HepG2 (cell line): ENCODE measurements around the gene PAK1. TPM values are rescaled to one million over a fixed set of nuclear protein-coding genes. Genes with fewer than 3 reads are reported as not detected.

ENCODE experiments used
- ATAC-seq: fragments of 200-7000 bp; cut with Tn5 transposase; 3 replicates; pipeline ENCODE4 v1.9.1; 2020; ENCODE audit warnings: mild to moderate bottlenecking, moderate library complexity
- BruUV-seq: library from RNA; stranded (reverse); fragments of 400-500 nt; replicated peaks from 2 replicates; lab custom pipeline; 2021; lab: Mats Ljungman, UMichigan
- CTCF ChIA-PET: fragments of 300-600 bp; formaldehyde crosslinking; extraction: SDS; loops from one replicate; lab custom pipeline; 2021; ENCODE audit warnings: low total read pairs, inconsistent platforms, low intra/inter-chr PET ratio; lab: Yijun Ruan, JAX
- POLR2A ChIA-PET: fragments of 350-600 bp; sonication (Branson Sonifier 250); formaldehyde crosslinking; loops from one replicate; lab custom pipeline; 2020; ENCODE audit warnings: antibody characterized with exemption, inconsistent platforms; lab: Yijun Ruan, JAX
- DNase-seq: peaks from one replicate; pipeline ENCODE4 v3.0.0-alpha.2; 2015; ENCODE audit warnings: low spot score
- FAIRE-seq: peaks from 3 replicates; lab custom pipeline; 2011; peaks lifted over from hg19 to GRCh38; lab: Jason Lieb, UNC
- H2AFZ ChIP-seq: one replicate; pipeline ENCODE4 v1.6.1; 2011; ENCODE audit warnings: low read length, inconsistent platforms
- H3K27ac ChIP-seq: fragments of 300-600 bp; 3 replicates; pipeline ENCODE4 v1.8.0; 2011; ENCODE audit warnings: mixed run types, mild to moderate bottlenecking, mixed read lengths, low read length, inconsistent platforms; ENCODE audit not compliant: insufficient read depth; ENCODE audit errors: extremely low read length
- H3K27me3 ChIP-seq, 2 experiments: fragments of 200-600 bp in 1 of 2; 2 replicates in 1 of 2; 3 replicates in 1 of 2; pipeline versions ENCODE4 v1.6.0 to v1.8.0; 2011; ENCODE audit warnings: low read length in 2 of 2, mild to moderate bottlenecking in 2 of 2, moderate library complexity in 2 of 2, inconsistent platforms in 1 of 2; ENCODE audit not compliant: insufficient read depth in 2 of 2, control insufficient read depth in 1 of 2
- H3K36me3 ChIP-seq, 2 experiments: fragments of 200-600 bp in 1 of 2; replicated peaks in 1 of 2; 2 replicates in 1 of 2; 3 replicates in 1 of 2; pipeline versions ENCODE4 v1.5.1 to v1.8.0; 2011; ENCODE audit warnings: low read length in 2 of 2, inconsistent platforms in 1 of 2; ENCODE audit not compliant: insufficient read depth in 2 of 2, control insufficient read depth in 1 of 2
- H3K4me1 ChIP-seq: 2 replicates; pipeline ENCODE4 v1.5.1; 2012; ENCODE audit warnings: low read length, inconsistent platforms; ENCODE audit not compliant: insufficient read depth
- H3K4me2 ChIP-seq: 2 replicates; pipeline ENCODE4 v1.6.0; 2011; ENCODE audit warnings: low read depth, low read length, inconsistent platforms
- H3K4me3 ChIP-seq, 3 experiments: fragments of 200-600 bp in 1 of 3; sonication (generic), shearing (Covaris generic) in 1 of 3; replicated peaks in 1 of 3; 2 replicates each; pipeline ENCODE4 v1.5.1; 2011 to 2016; ENCODE audit warnings: low read length in 3 of 3, inconsistent platforms in 2 of 3, low read depth in 2 of 3, mild to moderate bottlenecking in 2 of 3, control low read depth in 1 of 3, mixed read lengths in 1 of 3; ENCODE audit not compliant: insufficient read depth in 1 of 3
- H3K79me2 ChIP-seq: one replicate; pipeline ENCODE4 v1.6.1; 2011; ENCODE audit warnings: low read length, inconsistent platforms; ENCODE audit not compliant: insufficient read depth
- H3K9ac ChIP-seq: 2 replicates; pipeline ENCODE4 v1.6.0; 2011; ENCODE audit warnings: mild to moderate bottlenecking, low read depth, low read length, inconsistent platforms; ENCODE audit not compliant: insufficient read depth
- H3K9me3 ChIP-seq: 2 replicates; pipeline ENCODE4 v1.5.1; 2012; ENCODE audit warnings: mild to moderate bottlenecking, low read length
- H4K20me1 ChIP-seq: 2 replicates; pipeline ENCODE4 v1.6.0; 2011; ENCODE audit warnings: inconsistent platforms, mild to moderate bottlenecking, low read length, moderate library complexity; ENCODE audit not compliant: insufficient read depth
- CENPBD1 ChIP-seq: sonication (generic); formaldehyde crosslinking; IDR thresholded peaks from 2 replicates; pipeline ENCODE4 v1.8.0; 2022; ENCODE audit warnings: missing genetic modification reagents, low read depth, mild to moderate bottlenecking, borderline replicate concordance
- KMT2B ChIP-seq: IDR thresholded peaks from 2 replicates; pipeline ENCODE4 v1.6.1; 2016; ENCODE audit warnings: missing genetic modification reagents, missing compliant biosample characterization
- NCOA1 ChIP-seq: sonication (generic); formaldehyde crosslinking; IDR thresholded peaks from 2 replicates; pipeline ENCODE4 v1.9.0; 2021; ENCODE audit warnings: missing genetic modification reagents
- SOX5 ChIP-seq: IDR thresholded peaks from 2 replicates; pipeline ENCODE4 v1.6.1; 2016; ENCODE audit warnings: borderline replicate concordance
- ZFP1 ChIP-seq: IDR thresholded peaks from 2 replicates; pipeline ENCODE4 v1.6.1; 2016
- ZHX1 ChIP-seq: sonication (generic); formaldehyde crosslinking; IDR thresholded peaks from 2 replicates; pipeline ENCODE4 v1.8.1; 2022; ENCODE audit warnings: low read depth, mild to moderate bottlenecking, missing genetic modification reagents
- ZNF589 ChIP-seq: sonication (generic); formaldehyde crosslinking; conservative IDR thresholded peaks from 2 replicates; pipeline ENCODE4 v1.8.0; 2022; ENCODE audit warnings: mild to moderate bottlenecking, moderate library complexity, missing genetic modification reagents
- ZNF878 ChIP-seq: sonication (generic); formaldehyde crosslinking; IDR thresholded peaks from 2 replicates; pipeline ENCODE4 v1.8.1; 2023; ENCODE audit warnings: mild to moderate bottlenecking, missing genetic modification reagents, moderate library complexity
- WGBS: methylation state at CpG from one replicate; pipeline ENCODE4 v1.1.6; 2017; ENCODE audit warnings: low lambda C conversion rate; 5-methylcytosine and 5-hydroxymethylcytosine counted together
- in situ Hi-C: cut with HindIII; loops from 2 replicates; pipeline ENCODE4 v1.10.0; 2017; ENCODE audit warnings: low pct_unique_long_range_greater_than_20kb; ENCODE audit not compliant: extremely low pct_ligation_motif_present
- intact Hi-C: fragments of 100-400 bp; cut with micrococcal nuclease; formaldehyde crosslinking; loops from one replicate; pipeline ENCODE4 v1.10.0; 2022; ENCODE audit not compliant: unreplicated experiment
- polyA plus RNA-seq, 8 experiments: library from polyadenylated mRNA; depleted of rRNA in 3 of 8; stranded (reverse) in 7 of 8; unstranded in 1 of 8; fragments of >200 nt; fragmentation: Illumina TruSeq in 4 of 8; extraction: Trizol in 4 of 8; gene quantifications; 2 replicates each; pipeline versions ENCODE4 v1.2.1 to v1.2.3, GENCODE V29; 2011 to 2016; ENCODE audit warnings: low read depth in 4 of 8, missing spikeins in 1 of 8, mixed read lengths in 1 of 8; ENCODE audit not compliant: insufficient read depth in 1 of 8
- total RNA-seq, 5 experiments: library from RNA; depleted of rRNA; stranded (reverse); fragments of >200 nt; fragmentation: Illumina TruSeq; extraction: Trizol; gene quantifications; 2 replicates each; pipeline ENCODE4 v1.2.3, GENCODE V29; 2016; ENCODE audit warnings: low read depth in 1 of 5

PAK1 gene
- total and polyA plus RNA-seq, 2 of the 13 experiments (the other 11 are each of a cell fraction or from before 2014, with no cell fraction given), result 1.5 to 4.3 TPM

- Histone ChIP-seq H3K9me3 (no peaks in the 10 kb centered on the region), H3K27ac (no peak overlapping the region), H3K36me3 (no peaks in the 10 kb centered on the region), H2AFZ (no peak overlapping the region), H4K20me1 (no peaks in the 10 kb centered on the region), H3K79me2 (no peaks in the 10 kb centered on the region), H3K27me3 (no peaks in the 10 kb centered on the region), H3K4me3 (no peak overlapping the region), H3K4me1 (no peaks in the 10 kb centered on the region), H3K9ac (no peak overlapping the region)
- no TSS peak for BruUV-seq
- ATAC-seq (peak; percentile 82; the same call in 1 of the 3 replicates), DNase-seq (no peak), FAIRE-seq (no peak)
- ChIA-PET POLR2A (no interaction called here), CTCF (no interaction called here)
- in situ Hi-C loops, result no loop called here
- WGBS, result 72% methylated on average over 4 of the region's 4 CpGs
- intact Hi-C loops, result loop anchor here (5.0 to 10.0 kb wide), 2 partner anchors 184 to 1348 kb away; no protein-coding TSS in a partner anchor
- TF ChIP-seq ZFP1 (CRISPR knock-in tag), result no peak
- TF ChIP-seq KMT2B, result no peak
- no peak for TF ChIP-seq SOX5
- no peak for TF ChIP-seq ZNF589 (CRISPR knock-in tag)
- no peak for TF ChIP-seq ZNF878 (CRISPR knock-in tag)
- no peak for TF ChIP-seq NCOA1 (CRISPR knock-in tag)
- TF ChIP-seq, all 625 proteins: peak for 0
- no peak overlapping the region for H3K4me2 ChIP-seq
Measured at GRCh38 chr11:77379253-77379652, 94.6 kb downstream of the PAK1 start.

- ChIA-PET CTCF (no interaction called here), POLR2A (no interaction called here)
- no TSS peak for BruUV-seq
- FAIRE-seq (no peak), ATAC-seq (no peak), DNase-seq (no peak)
- no peaks in the 10 kb centered on the region for H3K79me2 ChIP-seq
- no peak overlapping the region for H2AFZ ChIP-seq
- intact Hi-C loops, result loop anchor here (5.0 to 10.0 kb wide), 2 partner anchors 183 to 1350 kb away; no protein-coding TSS in a partner anchor
- no peaks in the 10 kb centered on the region for H3K4me1 ChIP-seq
- WGBS, result 80% methylated on average over 2 of the region's 2 CpGs
- H3K27me3 ChIP-seq, result no peaks in the 10 kb centered on the region
- H3K36me3 ChIP-seq, result no peaks in the 10 kb centered on the region
- in situ Hi-C loops, result no loop called here
- H3K4me3 ChIP-seq, result no peak overlapping the region
- TF ChIP-seq CENPBD1 (CRISPR knock-in tag) (no peak), ZHX1 (CRISPR knock-in tag) (no peak)
- no peaks in the 10 kb centered on the region for H3K9me3 ChIP-seq
- H3K4me2 ChIP-seq, result no peak overlapping the region
- no peak overlapping the region for H3K27ac ChIP-seq
- no peaks in the 10 kb centered on the region for H4K20me1 ChIP-seq
- H3K9ac ChIP-seq, result no peak overlapping the region
Measured at GRCh38 chr11:77377734-77378133, 96.2 kb downstream of the PAK1 start.
